HG02973 (cell line): ENCODE results near the gene SLC7A6OS.

ENCODE experiments used
- ATAC-seq: cut with Tn5 transposase; IDR thresholded peaks from one replicate; pipeline ENCODE4 v1.9.1; 2021; ENCODE audit warnings: moderate library complexity; ENCODE audit not compliant: unreplicated experiment

Gene SLC7A6OS

DNA sequence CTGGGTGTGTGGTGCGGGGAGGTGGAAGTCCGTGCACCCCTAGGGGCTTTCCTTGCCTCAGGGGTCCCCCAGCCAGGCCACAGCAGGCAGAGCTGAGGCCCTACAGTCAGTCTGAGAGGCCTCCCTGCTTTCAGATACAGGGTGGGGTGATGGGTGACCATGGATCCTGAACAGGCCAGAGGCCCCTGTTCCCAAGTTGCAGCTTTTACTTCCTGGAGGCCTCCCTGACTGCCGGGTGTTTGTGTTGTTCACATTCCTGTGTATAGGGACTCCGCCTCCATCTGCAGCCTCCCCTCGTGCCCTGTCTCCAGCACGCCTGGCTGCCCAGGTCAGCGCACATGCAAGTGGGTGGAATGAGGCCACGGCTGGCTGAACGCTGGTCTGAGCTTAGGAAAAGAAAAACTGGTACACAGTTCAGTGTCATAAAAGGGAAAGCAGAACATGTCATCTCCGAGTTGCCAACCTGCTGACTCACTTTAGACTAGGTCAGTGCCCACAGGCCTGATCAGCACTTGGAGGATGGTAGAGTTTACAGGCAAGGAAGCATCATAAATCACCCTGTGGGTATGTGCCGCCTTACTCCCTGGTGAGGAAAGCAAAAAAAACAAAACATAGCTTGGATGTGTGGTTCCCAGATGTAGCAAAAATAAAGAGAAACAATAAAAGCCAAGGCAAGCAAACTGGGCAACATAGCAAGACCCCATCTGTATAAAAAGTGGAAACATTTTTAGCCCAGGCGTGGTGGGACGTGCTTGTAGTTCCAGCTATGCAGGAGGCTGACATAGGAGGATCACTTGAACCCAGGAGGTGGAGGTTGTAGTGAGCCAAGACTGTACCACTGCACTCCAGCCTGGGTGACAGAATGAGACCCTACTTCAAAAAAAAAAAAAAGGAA lies 52.6 kb downstream of the SLC7A6OS start:
- ATAC-seq, result peak; percentile 9

GRCh38 chr16:68257251-68257905 lies 53.4 kb downstream of the SLC7A6OS start:
- peak; percentile 46 for ATAC-seq

DNA sequence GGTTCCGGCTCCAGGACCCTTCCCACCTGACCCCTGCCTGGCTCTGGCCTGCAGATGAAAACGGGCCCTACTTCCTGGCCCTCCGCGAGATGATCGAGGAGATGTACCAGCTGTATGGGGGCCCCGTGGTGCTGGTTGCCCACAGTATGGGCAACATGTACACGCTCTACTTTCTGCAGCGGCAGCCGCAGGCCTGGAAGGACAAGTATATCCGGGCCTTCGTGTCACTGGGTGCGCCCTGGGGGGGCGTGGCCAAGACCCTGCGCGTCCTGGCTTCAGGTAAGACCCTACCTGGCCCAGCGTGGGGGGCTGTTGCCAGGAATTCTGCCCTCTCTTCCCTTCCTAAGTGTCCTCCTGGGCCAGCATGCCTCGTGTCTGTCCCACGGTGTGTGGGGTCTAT lies 55.0 kb downstream of the SLC7A6OS start:
- no peak for ATAC-seq

DNA sequence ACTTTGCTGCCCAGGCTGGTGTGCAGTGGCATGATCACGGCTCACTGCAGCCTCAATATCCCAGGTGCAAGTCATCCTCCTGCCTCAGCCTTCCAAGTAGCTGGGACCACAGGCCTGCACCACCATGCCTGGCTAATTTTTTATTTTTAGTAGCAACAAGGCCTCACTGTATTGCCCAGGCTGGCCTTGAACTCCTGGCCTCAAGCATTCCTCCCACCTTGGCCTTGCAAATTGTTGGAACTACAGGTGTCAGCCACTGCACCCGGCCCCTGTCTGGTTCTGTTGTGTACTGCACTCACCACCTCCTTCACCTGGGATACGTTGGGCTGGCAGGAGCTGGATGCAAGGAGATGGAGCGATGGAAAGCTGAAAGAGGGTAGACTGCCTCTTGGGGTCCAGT lies 57.0 kb downstream of the SLC7A6OS start:
- no peak for ATAC-seq

DNA sequence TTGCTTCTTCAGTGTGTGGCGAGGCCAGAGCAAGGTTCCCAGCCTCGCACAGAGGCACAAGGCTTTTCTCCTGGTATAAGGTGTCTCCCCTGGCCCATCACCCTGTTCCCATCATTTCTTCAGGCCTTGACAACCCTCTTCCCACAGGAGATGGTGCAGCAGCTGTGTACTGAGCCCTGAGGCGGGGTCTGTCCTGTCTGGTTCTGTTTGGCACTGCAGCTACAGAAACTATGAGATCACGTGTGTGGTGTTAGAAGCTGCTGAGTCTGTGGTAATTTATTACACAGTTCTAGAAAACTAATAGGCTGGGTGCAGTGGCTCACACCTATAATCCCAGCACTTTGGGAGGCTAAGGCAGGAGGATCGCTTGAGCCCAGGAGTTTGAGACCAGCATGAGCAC lies 58.4 kb downstream of the SLC7A6OS start:
- ATAC-seq, result no peak

DNA sequence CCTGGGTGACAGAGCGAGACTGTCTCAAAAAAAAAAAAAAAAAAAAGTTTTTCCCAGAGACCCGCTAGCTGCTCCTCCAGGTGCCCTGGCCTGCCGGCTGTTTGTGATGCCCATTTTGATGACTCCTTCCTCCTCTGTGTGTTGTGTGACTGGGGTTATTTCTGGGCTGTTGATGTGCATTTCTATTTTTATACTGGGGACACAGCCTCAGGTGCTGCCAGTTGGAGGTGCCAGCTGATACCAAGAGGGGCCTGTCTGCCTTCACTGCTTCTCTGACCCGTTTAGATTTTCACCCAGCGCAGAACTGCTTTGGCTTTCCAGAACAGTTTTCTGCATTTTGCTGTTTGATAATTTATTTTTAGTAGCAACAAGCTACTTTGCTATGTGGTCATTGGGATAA lies 58.9 kb downstream of the SLC7A6OS start:
- ATAC-seq, result no peak

GRCh38 chr16:68250951-68251350 lies 59.8 kb downstream of the SLC7A6OS start:
- ATAC-seq, result no peak

DNA sequence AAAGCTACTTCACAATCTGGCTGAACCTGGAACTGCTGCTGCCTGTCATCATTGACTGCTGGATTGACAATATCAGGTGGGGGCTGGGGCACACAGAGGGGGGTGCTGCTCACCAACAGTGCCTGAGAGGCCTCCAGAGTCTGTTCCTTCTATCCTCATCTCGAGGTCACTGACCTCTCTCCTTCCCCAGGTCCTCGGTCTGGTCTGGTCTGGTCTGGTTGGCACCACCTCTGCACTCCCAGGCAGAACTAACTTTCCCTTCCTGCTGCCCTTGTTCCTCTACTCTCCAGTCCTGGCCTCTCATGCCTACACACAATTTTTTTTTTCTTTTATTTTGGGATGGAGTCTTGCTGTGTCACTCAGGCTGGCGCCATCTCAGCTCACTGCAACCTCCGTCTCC lies 61.4 kb downstream of the SLC7A6OS start:
- no peak for ATAC-seq
